ENCODE data around the gene CLCNKB.

DNA sequence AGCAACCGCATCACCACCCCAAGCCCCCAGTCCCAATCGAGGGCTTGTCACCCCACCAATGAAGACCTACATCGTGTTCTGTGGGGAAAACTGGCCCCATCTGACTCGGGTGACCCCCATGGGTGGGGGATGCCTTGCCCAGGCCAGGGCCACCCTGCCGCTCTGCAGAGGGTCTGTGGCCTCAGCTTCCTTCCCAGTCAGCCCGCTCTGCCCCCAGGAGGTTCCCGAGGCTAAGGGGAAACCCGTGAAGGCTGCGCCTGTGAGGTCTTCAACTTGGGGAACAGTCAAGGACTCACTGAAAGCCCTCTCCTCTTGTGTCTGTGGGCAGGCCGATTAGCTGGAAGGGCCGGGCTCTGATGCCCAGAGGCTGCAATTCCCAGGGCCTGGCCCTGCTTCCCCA lies 37.6 kb upstream of the CLCNKB start:
- TF ChIP-seq TAF1 (IDR thresholded peaks at IDR 0.05; ENCODE audit: borderline replicate concordance, insufficient read depth, low read length) (no peak), SIN3A (IDR thresholded peaks at IDR 0.05; ENCODE audit: borderline replicate concordance, insufficient read depth, low read length) (no peak)
